Nephron (organoid): ENCODE measurements around the gene ZDHHC3.

Source experiments
- H3K27ac Mint-ChIP-seq, 3 experiments: 2 replicates each; pipeline ENCODE4 v1.8.0; 2020; ENCODE audit warnings: mixed read lengths in 3 of 3, mild to moderate bottlenecking in 2 of 3, moderate library complexity in 1 of 3
- H3K27me3 Mint-ChIP-seq: 2 replicates; pipeline ENCODE4 v1.8.0; 2021; ENCODE audit warnings: low read depth, mild to moderate bottlenecking, moderate library complexity, mixed read lengths
- H3K36me3 Mint-ChIP-seq: 2 replicates; pipeline ENCODE4 v1.8.0; 2020; ENCODE audit warnings: low read depth, mixed read lengths
- H3K4me1 Mint-ChIP-seq: 2 replicates; pipeline ENCODE4 v1.8.0; 2020; ENCODE audit warnings: mixed read lengths
- H3K4me3 Mint-ChIP-seq, 3 experiments: 2 replicates each; pipeline ENCODE4 v1.8.0; 2020; ENCODE audit warnings: mild to moderate bottlenecking in 3 of 3, mixed read lengths in 3 of 3, moderate library complexity in 2 of 3
- H3K9me3 Mint-ChIP-seq: 2 replicates; pipeline ENCODE4 v1.8.0; 2020; ENCODE audit warnings: mixed read lengths
- TF ChIP-seq, protein P1 (sequence below), 3 experiments: fragments of 200-600 bp; sonication (generic); IDR thresholded peaks; one replicate each; pipeline ENCODE4 v1.5.0; 2021; ENCODE audit warnings: antibody characterized with exemption in 3 of 3; ENCODE audit not compliant: unreplicated experiment in 3 of 3

The ZDHHC3 gene

DNA sequence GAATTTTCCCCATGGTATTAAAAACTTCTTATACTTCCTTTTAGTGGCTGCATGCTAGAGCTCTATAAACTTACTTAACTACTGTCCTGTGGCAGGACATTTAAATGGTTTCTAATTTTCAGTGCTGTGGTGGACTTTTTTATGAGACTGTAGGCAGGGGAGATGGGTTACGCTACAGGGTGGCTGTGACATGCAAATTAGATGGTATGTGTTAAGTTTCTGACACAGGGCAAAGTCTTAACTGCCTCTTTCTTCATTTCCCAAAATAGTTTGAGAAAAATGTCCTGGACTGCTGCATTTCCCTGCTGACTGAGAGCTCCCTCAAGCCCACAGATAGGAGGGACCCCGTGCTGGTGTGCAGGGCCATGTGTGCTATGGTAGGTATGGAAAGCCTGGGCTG, 79.5 kb downstream of the ZDHHC3 start:
- no peaks in the 10 kb centered on the region for H3K36me3 Mint-ChIP-seq
- no peak overlapping the region for H3K27ac Mint-ChIP-seq
- peaks cover 23% of the 10 kb centered on the region for H3K27me3 Mint-ChIP-seq
- no peak overlapping the region for H3K4me3 Mint-ChIP-seq
- H3K4me1 Mint-ChIP-seq, result no peaks in the 10 kb centered on the region
- no peaks in the 10 kb centered on the region for H3K9me3 Mint-ChIP-seq
- TF ChIP-seq, protein P1, sequence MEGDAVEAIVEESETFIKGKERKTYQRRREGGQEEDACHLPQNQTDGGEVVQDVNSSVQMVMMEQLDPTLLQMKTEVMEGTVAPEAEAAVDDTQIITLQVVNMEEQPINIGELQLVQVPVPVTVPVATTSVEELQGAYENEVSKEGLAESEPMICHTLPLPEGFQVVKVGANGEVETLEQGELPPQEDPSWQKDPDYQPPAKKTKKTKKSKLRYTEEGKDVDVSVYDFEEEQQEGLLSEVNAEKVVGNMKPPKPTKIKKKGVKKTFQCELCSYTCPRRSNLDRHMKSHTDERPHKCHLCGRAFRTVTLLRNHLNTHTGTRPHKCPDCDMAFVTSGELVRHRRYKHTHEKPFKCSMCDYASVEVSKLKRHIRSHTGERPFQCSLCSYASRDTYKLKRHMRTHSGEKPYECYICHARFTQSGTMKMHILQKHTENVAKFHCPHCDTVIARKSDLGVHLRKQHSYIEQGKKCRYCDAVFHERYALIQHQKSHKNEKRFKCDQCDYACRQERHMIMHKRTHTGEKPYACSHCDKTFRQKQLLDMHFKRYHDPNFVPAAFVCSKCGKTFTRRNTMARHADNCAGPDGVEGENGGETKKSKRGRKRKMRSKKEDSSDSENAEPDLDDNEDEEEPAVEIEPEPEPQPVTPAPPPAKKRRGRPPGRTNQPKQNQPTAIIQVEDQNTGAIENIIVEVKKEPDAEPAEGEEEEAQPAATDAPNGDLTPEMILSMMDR (IDR thresholded peaks at IDR 0.05; ENCODE audit: unreplicated experiment in 3 of 3), result no peak

DNA sequence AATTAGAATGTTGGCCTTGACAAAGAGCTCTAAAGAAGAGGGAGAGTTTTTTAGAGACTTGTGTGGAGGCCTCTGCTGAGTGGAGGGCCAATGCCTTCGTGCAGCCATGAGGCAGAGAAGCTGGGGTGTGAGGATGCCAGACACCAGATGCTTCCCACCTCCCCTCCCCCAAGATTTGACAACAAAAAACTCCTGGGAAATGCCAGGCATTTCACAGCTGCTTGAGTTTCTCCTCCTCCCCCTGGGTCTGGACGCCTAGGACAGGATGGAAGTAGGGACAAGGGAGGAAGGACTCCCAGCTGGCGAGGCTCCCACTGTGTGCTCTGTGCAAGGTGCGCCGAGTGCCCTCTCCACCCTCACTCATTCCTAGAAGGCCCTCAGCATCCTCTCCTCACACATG, 81.5 kb downstream of the ZDHHC3 start:
- Mint-ChIP-seq H3K36me3 (no peaks in the 10 kb centered on the region), H3K27ac (no peak overlapping the region), H3K4me1 (no peaks in the 10 kb centered on the region), H3K9me3 (no peaks in the 10 kb centered on the region), H3K4me3 (no peak overlapping the region), H3K27me3 (peaks cover 16% of the 10 kb centered on the region)
- TF ChIP-seq, protein P1 (IDR thresholded peaks at IDR 0.05; ENCODE audit: unreplicated experiment in 3 of 3), result no peak

DNA sequence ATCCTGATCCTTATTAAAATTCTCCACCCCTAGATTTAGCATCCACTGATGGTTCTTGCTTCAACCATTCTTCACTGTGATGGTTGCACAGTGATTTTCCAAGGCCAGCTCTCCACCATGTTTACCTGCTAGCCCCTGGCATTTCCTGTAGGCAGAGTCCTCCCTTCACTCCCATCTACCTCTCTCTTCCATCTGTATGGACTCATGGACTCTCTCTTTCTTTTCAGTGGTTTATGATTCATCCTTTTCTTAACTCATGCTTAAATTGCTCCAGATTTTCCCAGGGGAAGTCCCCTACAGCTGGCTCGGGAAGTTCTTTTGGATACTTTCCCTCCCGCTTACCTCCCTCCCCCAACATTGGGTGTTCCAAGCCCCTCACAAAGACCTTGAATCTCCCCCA, 82.9 kb downstream of the ZDHHC3 start:
- H3K9me3 Mint-ChIP-seq, result no peaks in the 10 kb centered on the region
- no peak overlapping the region for H3K27ac Mint-ChIP-seq
- no peaks in the 10 kb centered on the region for H3K36me3 Mint-ChIP-seq
- H3K4me3 Mint-ChIP-seq, result no peak overlapping the region
- no peaks in the 10 kb centered on the region for H3K4me1 Mint-ChIP-seq
- TF ChIP-seq, protein P1 (IDR thresholded peaks at IDR 0.05; ENCODE audit: unreplicated experiment in 3 of 3), result no peak
- peaks cover 10% of the 10 kb centered on the region for H3K27me3 Mint-ChIP-seq

DNA sequence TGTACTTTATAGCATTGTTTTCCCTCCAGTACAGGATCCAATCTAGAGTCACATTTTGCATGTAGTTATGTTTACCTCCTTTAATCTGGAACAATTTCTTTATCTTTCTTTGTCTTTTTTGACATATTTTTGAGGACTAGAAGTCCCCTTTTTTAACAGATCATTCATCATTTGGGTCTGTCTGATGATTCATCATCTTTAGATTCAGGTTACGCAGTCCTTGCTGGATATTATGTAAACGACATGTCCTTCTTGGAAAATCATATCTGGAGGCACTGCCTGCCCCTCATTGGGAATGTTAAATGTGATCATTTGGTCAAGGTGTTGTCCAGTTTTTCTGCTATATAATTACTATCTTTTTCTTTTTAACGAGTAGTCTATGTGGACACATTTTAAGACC, 83.3 kb downstream of the ZDHHC3 start:
- Mint-ChIP-seq H3K4me3 (no peak overlapping the region), H3K27me3 (peaks cover 13% of the 10 kb centered on the region), H3K27ac (no peak overlapping the region), H3K4me1 (no peaks in the 10 kb centered on the region), H3K9me3 (no peaks in the 10 kb centered on the region), H3K36me3 (no peaks in the 10 kb centered on the region)
- TF ChIP-seq, protein P1 (IDR thresholded peaks at IDR 0.05; ENCODE audit: unreplicated experiment in 3 of 3), result no peak

DNA sequence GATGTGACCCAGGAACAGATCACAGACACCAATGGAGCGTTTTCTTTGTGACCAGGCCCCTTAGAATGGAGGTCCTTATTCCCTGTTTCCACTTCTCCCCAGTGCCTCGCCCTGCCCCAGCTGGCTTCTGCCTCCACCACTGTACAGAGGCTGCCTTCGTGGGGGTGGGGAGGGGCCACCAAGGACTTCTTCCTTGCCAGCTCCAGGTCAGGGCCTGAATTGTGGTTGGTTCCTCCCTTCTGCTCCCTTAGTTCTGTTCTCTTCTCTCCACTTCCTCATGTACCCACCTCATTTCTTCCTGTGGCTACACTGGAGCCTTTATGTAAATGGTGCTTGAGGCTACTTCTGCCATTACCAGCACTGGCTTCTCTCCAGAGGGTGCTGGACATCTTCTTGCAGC, 85.1 kb downstream of the ZDHHC3 start:
- H3K27me3 Mint-ChIP-seq, result peaks cover 18% of the 10 kb centered on the region
- no peak overlapping the region for H3K27ac Mint-ChIP-seq
- H3K4me1 Mint-ChIP-seq, result no peaks in the 10 kb centered on the region
- no peak overlapping the region for H3K4me3 Mint-ChIP-seq
- H3K9me3 Mint-ChIP-seq, result no peaks in the 10 kb centered on the region
- no peaks in the 10 kb centered on the region for H3K36me3 Mint-ChIP-seq
- TF ChIP-seq, protein P1 (IDR thresholded peaks at IDR 0.05; ENCODE audit: unreplicated experiment in 3 of 3), result no peak

DNA sequence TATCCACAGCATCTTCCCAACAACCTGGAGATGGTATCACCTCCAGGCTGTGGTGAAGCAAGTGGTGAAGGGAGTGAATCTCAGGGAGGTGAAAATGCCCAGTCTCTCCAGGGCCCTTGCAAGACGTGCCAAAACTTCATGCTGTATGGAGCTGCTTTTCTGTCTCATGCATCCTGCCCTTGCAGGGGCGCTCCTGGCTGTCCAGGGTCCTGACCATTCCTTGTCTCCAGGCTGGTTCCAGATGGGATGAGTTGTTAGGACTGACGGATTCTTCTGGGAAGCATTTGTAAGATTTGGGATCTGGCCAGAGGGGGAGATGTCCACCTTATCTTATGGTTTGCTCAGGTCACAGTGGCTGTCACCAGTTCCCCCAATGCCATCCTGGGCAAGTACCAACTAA, 85.7 kb downstream of the ZDHHC3 start:
- TF ChIP-seq, protein P1 (IDR thresholded peaks at IDR 0.05; ENCODE audit: unreplicated experiment in 3 of 3), result no peak
- H3K4me1 Mint-ChIP-seq, result no peaks in the 10 kb centered on the region
- no peak overlapping the region for H3K4me3 Mint-ChIP-seq
- no peaks in the 10 kb centered on the region for H3K36me3 Mint-ChIP-seq
- no peaks in the 10 kb centered on the region for H3K9me3 Mint-ChIP-seq
- no peak overlapping the region for H3K27ac Mint-ChIP-seq
- H3K27me3 Mint-ChIP-seq, result peaks cover 23% of the 10 kb centered on the region
